GM12878 (cell line): Measurements from ENCODE around the gene CHRDL2.

Source experiments
- BHLHE40 ChIP-seq, 2 experiments: fragments of 450-650 bp in 1 of 2; IDR thresholded peaks; 2 replicates each; pipeline ENCODE4 v1.6.1; 2011 to 2017; ENCODE audit warnings: low read depth in 2 of 2, borderline replicate concordance in 1 of 2, improper control_type of control experiment in 1 of 2, low read length in 1 of 2, mild to moderate bottlenecking in 1 of 2
- BMI1 ChIP-seq: fragments of 450-650 bp; IDR thresholded peaks from 2 replicates; pipeline ENCODE4 v1.6.1; 2016; ENCODE audit warnings: mild to moderate bottlenecking, moderate library complexity, borderline replicate concordance
- CHD2 ChIP-seq: IDR thresholded peaks from 2 replicates; pipeline ENCODE4 v1.6.1; 2011; ENCODE audit warnings: low read depth, low read length, improper control_type of control experiment, borderline replicate concordance
- CTCF ChIP-seq, 3 experiments: IDR thresholded peaks in 2 of 3; conservative IDR thresholded peaks in 1 of 3; 2 replicates each; pipeline ENCODE4 v1.5.1; 2011; ENCODE audit warnings: low read depth in 3 of 3, low read length in 3 of 3, mild to moderate bottlenecking in 3 of 3, control low read depth in 2 of 3, moderate library complexity in 2 of 3, inconsistent platforms in 1 of 3, mixed read lengths in 1 of 3; ENCODE audit not compliant: control insufficient read depth in 2 of 3, insufficient read depth in 1 of 3; ENCODE audit errors: extremely low read depth in 1 of 3
- EP300 ChIP-seq, 2 experiments: fragments of 150-350 bp in 1 of 2; IDR thresholded peaks; 2 replicates each; pipeline ENCODE4 v1.6.1; 2011 to 2012; ENCODE audit warnings: low read depth in 2 of 2, low read length in 2 of 2, borderline replicate concordance in 1 of 2, improper control_type of control experiment in 1 of 2, inconsistent platforms in 1 of 2; ENCODE audit not compliant: control insufficient read depth in 1 of 2
- EZH2 ChIP-seq: IDR thresholded peaks from 2 replicates; pipeline ENCODE4 v1.6.1; 2012; ENCODE audit warnings: low read depth, mild to moderate bottlenecking, control low read depth, inconsistent platforms, low read length, borderline replicate concordance; ENCODE audit not compliant: control insufficient read depth
- POLR2A ChIP-seq: IDR thresholded peaks from 2 replicates; pipeline ENCODE4 v1.6.1; 2011; ENCODE audit warnings: low read depth, mild to moderate bottlenecking, low read length
- POLR2AphosphoS5 ChIP-seq: IDR thresholded peaks from 2 replicates; pipeline ENCODE4 v1.6.1; 2011; ENCODE audit warnings: mild to moderate bottlenecking, low read length, inconsistent platforms
- STAT3 ChIP-seq: IDR thresholded peaks from 2 replicates; pipeline ENCODE4 v1.6.1; 2011; ENCODE audit warnings: low read depth, low read length, improper control_type of control experiment
- ZNF274 ChIP-seq: IDR thresholded peaks from one replicate; pipeline ENCODE4 v1.8.0; 2011; ENCODE audit not compliant: insufficient read length, insufficient read depth
- ZZZ3 ChIP-seq: IDR thresholded peaks from 2 replicates; pipeline ENCODE4 v1.6.1; 2011; ENCODE audit warnings: low read depth; ENCODE audit not compliant: control insufficient read depth, insufficient read length

- TF ChIP-seq CTCF (IDR thresholded peaks at IDR 0.05 in 2 of 3, conservative IDR thresholded peaks at IDR 0.05 in 1 of 3; ENCODE audit: control insufficient read depth in 2 of 3, extremely low read depth in 1 of 3, insufficient read depth in 1 of 3, low read depth in 3 of 3, low read length in 3 of 3) (no peak), POLR2AphosphoS5 (no peak), POLR2A (no peak), EZH2 (no peak), ZNF274 (no peak), STAT3 (no peak), ZZZ3 (no peak), CHD2 (no peak), BMI1 (no peak), EP300 (IDR thresholded peaks at IDR 0.05; ENCODE audit: borderline replicate concordance in 1 of 2, control insufficient read depth in 1 of 2, low read depth in 2 of 2, low read length in 2 of 2) (no peak), BHLHE40 (IDR thresholded peaks at IDR 0.05; ENCODE audit: borderline replicate concordance in 1 of 2, low read depth in 2 of 2, low read length in 1 of 2) (no peak)
These were observed 38.0 kb upstream of the CHRDL2 start for GRCh38 chr11:74769055-74769707.
